22Rv1 (cell line): ENCODE data around the gene PFKFB3.

ENCODE experiments used
- H3K27ac ChIP-seq: fragments of 450-650 bp; 2 replicates; pipeline ENCODE4 v1.5.1; 2017
- CTCF ChIP-seq: fragments of 450-650 bp; IDR thresholded peaks from 2 replicates; pipeline ENCODE4 v1.5.1; 2017; ENCODE audit warnings: mild to moderate bottlenecking
- ZFX ChIP-seq: fragments of 450-650 bp; IDR thresholded peaks from 2 replicates; pipeline ENCODE4 v1.6.1; 2017; ENCODE audit warnings: antibody characterized with exemption, borderline replicate concordance

PFKFB3 gene

GRCh38 chr10:6275022-6275997 lies 72.6 kb downstream of the PFKFB3 start:
- no peak overlapping the region for H3K27ac ChIP-seq

GRCh38 chr10:6276356-6276755 lies 73.6 kb downstream of the PFKFB3 start:
- TF ChIP-seq ZFX: no peak
- TF ChIP-seq CTCF: no peak
- H3K27ac ChIP-seq: no peak overlapping the region

More at GRCh38 chr10:6275022-6275997, 72.6 kb downstream of the PFKFB3 start:
- TF ChIP-seq CTCF (no peak), ZFX (no peak)

- H3K27ac ChIP-seq: no peak overlapping the region
- TF ChIP-seq CTCF: no peak
- no peak for TF ChIP-seq ZFX
Measured at GRCh38 chr10:6278519-6279120, 75.9 kb downstream of the PFKFB3 start.

- TF ChIP-seq CTCF: no peak
- TF ChIP-seq ZFX: no peak
- no peak overlapping the region for H3K27ac ChIP-seq
Measured at GRCh38 chr10:6279540-6280267, 77.0 kb downstream of the PFKFB3 start.

GRCh38 chr10:6280291-6280690 lies 77.6 kb downstream of the PFKFB3 start:
- TF ChIP-seq CTCF (no peak), ZFX (no peak)
- no peak overlapping the region for H3K27ac ChIP-seq

- TF ChIP-seq CTCF (no peak), ZFX (no peak)
- H3K27ac ChIP-seq: no peak overlapping the region
Measured at GRCh38 chr10:6282454-6282958, 79.8 kb downstream of the PFKFB3 start.
